Endothelial cell of umbilical vein (primary cell): ENCODE measurements around the gene MID1. TPM values are rescaled to one million over a fixed set of nuclear protein-coding genes. Genes with fewer than 3 reads are reported as not detected.
A peak's percentile ranks its signal among the peaks of the same experiment; 100 is the strongest.

ENCODE experiments used
- BruUV-seq: library from RNA; stranded (reverse); fragments of 400-500 nt; replicated peaks from 2 replicates; lab custom pipeline; 2021; lab: Mats Ljungman, UMichigan
- CTCF ChIA-PET: fragments of 300-600, 350-600 bp; sonication (Branson Sonifier 250); formaldehyde crosslinking; loops from one replicate; lab custom pipeline; 2021; ENCODE audit warnings: antibody characterized with exemption, inconsistent platforms; lab: Charles Lee
- POLR2A ChIA-PET: fragments of 300-600, 350-600 bp; sonication (Branson Sonifier 250); formaldehyde crosslinking; loops from one replicate; lab custom pipeline; 2021; ENCODE audit warnings: antibody characterized with exemption, inconsistent platforms; lab: Charles Lee
- DNase-seq: peaks from one replicate; pipeline ENCODE4 v3.0.0-alpha.2; 2011; ENCODE audit warnings: low read depth, low spot score
- FAIRE-seq: peaks from 2 replicates; lab custom pipeline; 2011; peaks lifted over from hg19 to GRCh38; lab: Jason Lieb, UNC
- H2AFZ ChIP-seq: 2 replicates; pipeline ENCODE4 v1.6.0; 2012; ENCODE audit warnings: low read depth, low read length, control low read depth, inconsistent platforms
- H3K27ac ChIP-seq: 2 replicates; pipeline ENCODE4 v1.5.1; 2011; ENCODE audit warnings: low read depth, mild to moderate bottlenecking, control low read depth, low read length, moderate library complexity; ENCODE audit not compliant: insufficient read depth
- H3K27me3 ChIP-seq, 2 experiments: 2 replicates each; pipeline versions ENCODE4 v1.6.0 to v1.6.1; 2011; ENCODE audit warnings: low read length in 2 of 2, mixed read lengths in 1 of 2; ENCODE audit not compliant: control insufficient read depth in 2 of 2, insufficient read depth in 2 of 2
- H3K36me3 ChIP-seq, 2 experiments: 2 replicates in 1 of 2; 3 replicates in 1 of 2; pipeline ENCODE4 v1.5.1; 2011; ENCODE audit warnings: low read length in 2 of 2, mild to moderate bottlenecking in 1 of 2, moderate library complexity in 1 of 2; ENCODE audit not compliant: control insufficient read depth in 2 of 2, insufficient read depth in 2 of 2; ENCODE audit errors: extremely low read depth in 1 of 2
- H3K4me1 ChIP-seq: 3 replicates; pipeline ENCODE4 v1.5.1; 2011; ENCODE audit warnings: mild to moderate bottlenecking, low read length; ENCODE audit not compliant: control insufficient read depth, insufficient read depth; ENCODE audit errors: extremely low read depth
- H3K4me2 ChIP-seq: 2 replicates; pipeline ENCODE4 v1.6.1; 2011; ENCODE audit warnings: low read length, control low read depth, mixed read lengths; ENCODE audit not compliant: insufficient read depth
- H3K4me3 ChIP-seq, 3 experiments: fragments of 200-600 bp in 1 of 3; sonication (generic), shearing (Covaris generic) in 1 of 3; replicated peaks in 1 of 3; 2 replicates each; pipeline ENCODE4 v1.5.1; 2011 to 2016; ENCODE audit warnings: control low read depth in 3 of 3, low read length in 3 of 3, mild to moderate bottlenecking in 2 of 3, inconsistent platforms in 1 of 3, low read depth in 1 of 3, moderate library complexity in 1 of 3; ENCODE audit not compliant: insufficient read depth in 1 of 3
- H3K79me2 ChIP-seq: 2 replicates; pipeline ENCODE4 v1.6.0; 2012; ENCODE audit warnings: low read length, inconsistent platforms; ENCODE audit not compliant: control insufficient read depth, insufficient read depth
- H3K9ac ChIP-seq: replicated peaks from 2 replicates; pipeline ENCODE3; 2011; ENCODE audit warnings: low read length, control low read depth; ENCODE audit not compliant: insufficient read depth; ENCODE audit errors: extremely low read depth
- H3K9me1 ChIP-seq: replicated peaks from 3 replicates; pipeline ENCODE4 v1.6.0; 2011; ENCODE audit warnings: mild to moderate bottlenecking, low read length; ENCODE audit not compliant: control insufficient read depth, insufficient read depth; ENCODE audit errors: extremely low read depth
- H3K9me3 ChIP-seq: replicated peaks from 2 replicates; pipeline ENCODE4 v1.5.1; 2012; ENCODE audit warnings: low read length, inconsistent platforms; ENCODE audit not compliant: control insufficient read depth, insufficient read depth
- H4K20me1 ChIP-seq: replicated peaks from 2 replicates; pipeline ENCODE3; 2011; ENCODE audit warnings: mild to moderate bottlenecking, low read length; ENCODE audit not compliant: control insufficient read depth, insufficient read depth; ENCODE audit errors: extremely low read depth
- EZH2 ChIP-seq: IDR thresholded peaks from 2 replicates; pipeline ENCODE4 v1.6.1; 2012; ENCODE audit warnings: borderline replicate concordance, low read depth, mild to moderate bottlenecking, moderate library complexity, low read length, inconsistent platforms; ENCODE audit not compliant: severe bottlenecking
- FOS ChIP-seq: IDR thresholded peaks from 2 replicates; pipeline ENCODE4 v1.6.1; 2011; ENCODE audit warnings: mild to moderate bottlenecking, low read length, moderate library complexity, borderline replicate concordance; ENCODE audit not compliant: insufficient read depth
- GATA2 ChIP-seq: IDR thresholded peaks from 2 replicates; pipeline ENCODE4 v1.7.0; 2011; ENCODE audit warnings: low read depth, mild to moderate bottlenecking, moderate library complexity, mixed read lengths, low read length; ENCODE audit not compliant: insufficient read length, insufficient read depth
- JUN ChIP-seq: IDR thresholded peaks from 2 replicates; pipeline ENCODE4 v1.6.1; 2011; ENCODE audit warnings: borderline replicate concordance, low read depth; ENCODE audit not compliant: insufficient read length, insufficient read depth
- MAX ChIP-seq: IDR thresholded peaks from 2 replicates; pipeline ENCODE4 v1.6.1; 2011; ENCODE audit not compliant: insufficient read depth, insufficient read length
- MYC ChIP-seq: IDR thresholded peaks from one replicate; pipeline ENCODE4 v1.6.1; 2011; ENCODE audit warnings: mild to moderate bottlenecking, low read depth, low read length
- POLR2A ChIP-seq: IDR thresholded peaks from 2 replicates; pipeline ENCODE4 v1.6.1; 2012; ENCODE audit warnings: low read depth, mild to moderate bottlenecking, control low read depth, low read length
- POLR2AphosphoS5 ChIP-seq: IDR thresholded peaks from 2 replicates; pipeline ENCODE4 v1.6.1; 2012; ENCODE audit warnings: low read depth, mild to moderate bottlenecking, control low read depth, low read length, moderate library complexity; ENCODE audit not compliant: insufficient read depth
- dilution Hi-C: fragments of 300-500 bp; cut with MboI; formaldehyde crosslinking; loops from one replicate; pipeline ENCODE4 v1.15.0; 2019; ENCODE audit warnings: low sequenced_read_pairs; ENCODE audit not compliant: extremely low pct_ligation_motif_present
- intact Hi-C: fragments of 100-400 bp; cut with micrococcal nuclease; formaldehyde crosslinking; loops from one replicate; pipeline ENCODE4 v1.10.0; 2022
- polyA plus RNA-seq, 4 experiments: library from polyadenylated mRNA; depleted of rRNA in 3 of 4; stranded (reverse) in 3 of 4; unstranded in 1 of 4; fragments of >200 nt; gene quantifications; 2 replicates each; pipeline versions ENCODE4 v1.2.1 to v1.2.3, GENCODE V29; 2011 to 2012; ENCODE audit warnings: missing spikeins in 1 of 4
- total RNA-seq: library from RNA; stranded (reverse); gene quantifications from 2 replicates; pipeline ENCODE4 v1.2.3, GENCODE V29; 2021
- TF ChIP-seq, protein P1 (sequence below), 2 donors: IDR thresholded peaks; 1 replicate in 1 of 2; 2 replicates in 1 of 2; pipeline ENCODE4 v1.5.1; 2011; ENCODE audit warnings: low read length in 2 of 2, mild to moderate bottlenecking in 2 of 2, moderate library complexity in 2 of 2, control low read depth in 1 of 2, inconsistent platforms in 1 of 2, low read depth in 1 of 2; ENCODE audit not compliant: insufficient read depth in 1 of 2; ENCODE audit errors: extremely low read depth in 1 of 2

MID1 gene
- total and polyA plus RNA-seq, 2 donors (not counting 3 experiments of a cell fraction or from before 2014, with no cell fraction given), result 21.3 to 29.8 TPM

DNA sequence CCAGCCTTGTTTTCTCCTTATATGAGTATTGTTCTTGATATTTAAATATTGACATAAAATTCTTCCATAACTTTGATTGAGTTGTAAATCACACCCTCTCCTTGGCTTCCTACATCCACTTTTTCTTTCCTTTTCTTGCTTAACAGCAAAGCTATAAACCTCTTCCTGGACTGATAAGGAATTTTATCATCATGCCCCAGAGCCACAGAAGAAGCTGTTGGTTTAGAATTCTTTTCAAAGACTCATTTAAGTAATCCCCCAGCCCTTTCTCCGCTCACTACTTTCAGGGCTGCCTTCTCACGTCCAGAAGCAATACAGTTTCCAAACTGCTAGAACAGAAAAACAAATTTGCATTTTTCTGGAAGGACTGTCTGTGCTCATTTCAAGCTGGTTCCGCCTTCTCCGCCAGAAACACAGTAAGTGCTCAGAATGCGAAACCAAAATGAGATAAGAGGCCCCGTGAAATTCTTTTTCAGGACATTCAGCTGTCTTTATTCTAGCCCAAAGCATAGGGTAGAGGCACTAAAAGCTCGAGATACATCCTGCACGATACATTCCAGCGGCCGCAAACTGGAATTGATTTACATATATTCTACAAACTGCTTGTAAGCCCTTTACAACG is 849 bp downstream of the MID1 start:
- peaks cover 10% of the 10 kb centered on the region for H3K79me2 ChIP-seq
- no peaks in the 10 kb centered on the region for H3K36me3 ChIP-seq
- ChIA-PET POLR2A (no interaction called here), CTCF (interaction anchor here (1.3 to 4.1 kb wide), 8 partner anchors 9 to 481 kb away, joined by 3 to 18 read pairs (median 6); no protein-coding TSS in a partner anchor)
- peak overlapping the region; percentile 86 for H3K4me2 ChIP-seq
- H3K4me3 ChIP-seq, result peak overlapping the region; percentile 43 to 94 (median 85)
- dilution Hi-C loops (no loop called here), intact Hi-C loops (loop anchor here (1.0 to 10.0 kb wide), 9 partner anchors 14 to 635 kb away; partner anchors contain the start of gene HCCS)
- H4K20me1 ChIP-seq, result no peaks in the 10 kb centered on the region
- peak overlapping the region; percentile 81 for H2AFZ ChIP-seq
- TF ChIP-seq, protein P1, sequence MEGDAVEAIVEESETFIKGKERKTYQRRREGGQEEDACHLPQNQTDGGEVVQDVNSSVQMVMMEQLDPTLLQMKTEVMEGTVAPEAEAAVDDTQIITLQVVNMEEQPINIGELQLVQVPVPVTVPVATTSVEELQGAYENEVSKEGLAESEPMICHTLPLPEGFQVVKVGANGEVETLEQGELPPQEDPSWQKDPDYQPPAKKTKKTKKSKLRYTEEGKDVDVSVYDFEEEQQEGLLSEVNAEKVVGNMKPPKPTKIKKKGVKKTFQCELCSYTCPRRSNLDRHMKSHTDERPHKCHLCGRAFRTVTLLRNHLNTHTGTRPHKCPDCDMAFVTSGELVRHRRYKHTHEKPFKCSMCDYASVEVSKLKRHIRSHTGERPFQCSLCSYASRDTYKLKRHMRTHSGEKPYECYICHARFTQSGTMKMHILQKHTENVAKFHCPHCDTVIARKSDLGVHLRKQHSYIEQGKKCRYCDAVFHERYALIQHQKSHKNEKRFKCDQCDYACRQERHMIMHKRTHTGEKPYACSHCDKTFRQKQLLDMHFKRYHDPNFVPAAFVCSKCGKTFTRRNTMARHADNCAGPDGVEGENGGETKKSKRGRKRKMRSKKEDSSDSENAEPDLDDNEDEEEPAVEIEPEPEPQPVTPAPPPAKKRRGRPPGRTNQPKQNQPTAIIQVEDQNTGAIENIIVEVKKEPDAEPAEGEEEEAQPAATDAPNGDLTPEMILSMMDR (IDR thresholded peaks at IDR 0.05; ENCODE audit: extremely low read depth in 1 of 2, insufficient read depth in 1 of 2, low read depth in 1 of 2, low read length in 2 of 2), result no peak
- TF ChIP-seq GATA2 (no peak), POLR2A (no peak), MYC (no peak), EZH2 (no peak), JUN (no peak), FOS (no peak), MAX (no peak), POLR2AphosphoS5 (no peak)
- peak overlapping the region; percentile 71 for H3K27ac ChIP-seq
- FAIRE-seq (no peak), DNase-seq (peak; percentile 65)
- peak overlapping the region; percentile 89 for H3K9ac ChIP-seq
- no peaks in the 10 kb centered on the region for H3K9me1 ChIP-seq
- H3K9me3 ChIP-seq, result no peaks in the 10 kb centered on the region
- TSS peak; percentile 11 for BruUV-seq
- peaks cover 20% of the 10 kb centered on the region for H3K4me1 ChIP-seq
- no peaks in the 10 kb centered on the region for H3K27me3 ChIP-seq
